GM12878 (cell line): ENCODE results near the gene ITGBL1. TPM values are rescaled to one million over a fixed set of nuclear protein-coding genes. Genes with fewer than 3 reads are reported as not detected.

ENCODE experiments used
- ATAC-seq: fragments of 200-7000 bp; cut with Tn5 transposase; 3 replicates; pipeline ENCODE4 v1.9.1; 2020; ENCODE audit warnings: mild to moderate bottlenecking, moderate library complexity
- BruUV-seq: library from RNA; stranded (reverse); fragments of 400-500 nt; replicated peaks from 2 replicates; lab custom pipeline; 2021; lab: Mats Ljungman, UMichigan
- CTCF ChIA-PET: fragments of 300-600 bp; sonication (Branson Sonifier 250); formaldehyde crosslinking; extraction: SDS; loops from one replicate; lab custom pipeline; 2021; ENCODE audit warnings: inconsistent platforms; lab: Yijun Ruan, JAX
- POLR2A ChIA-PET: fragments of 350-600 bp; formaldehyde crosslinking; extraction: SDS; loops from one replicate; lab custom pipeline; 2021; ENCODE audit warnings: inconsistent platforms; lab: Charles Lee
- RAD21 ChIA-PET: fragments of 300-600 bp; sonication (Branson Sonifier 250); formaldehyde crosslinking; loops from one replicate; lab custom pipeline; 2023; ENCODE audit warnings: antibody characterized with exemption; ENCODE audit not compliant: unreplicated experiment; lab: Charles Lee
- SMC1A ChIA-PET: fragments of 300-600 bp; sonication (Branson Sonifier 250); formaldehyde crosslinking; loops from one replicate; lab custom pipeline; 2023; ENCODE audit not compliant: unreplicated experiment, uncharacterized antibody; lab: Charles Lee
- DNase-seq: peaks from one replicate; pipeline ENCODE4 v3.0.0-alpha.2; 2011; ENCODE audit warnings: low read depth, low spot score
- FAIRE-seq: peaks from 3 replicates; lab custom pipeline; 2011; peaks lifted over from hg19 to GRCh38; lab: Jason Lieb, UNC
- H2AFZ ChIP-seq: 2 replicates; pipeline ENCODE4 v1.6.0; 2011; ENCODE audit warnings: low read depth, low read length, control low read depth; ENCODE audit not compliant: control insufficient read depth
- H3K27ac ChIP-seq: 2 replicates; pipeline ENCODE4 v1.5.1; 2011; ENCODE audit warnings: control low read depth; ENCODE audit not compliant: control insufficient read depth, insufficient read depth
- H3K27me3 ChIP-seq, 2 experiments: replicated peaks in 1 of 2; 2 replicates each; pipeline versions ENCODE4 v1.6.0 to v1.6.1; 2011; ENCODE audit warnings: low read length in 1 of 2; ENCODE audit not compliant: control insufficient read depth in 2 of 2, insufficient read depth in 2 of 2
- H3K36me3 ChIP-seq, 2 experiments: 2 replicates each; pipeline ENCODE4 v1.5.1; 2011; ENCODE audit warnings: low read length in 1 of 2; ENCODE audit not compliant: control insufficient read depth in 2 of 2, insufficient read depth in 2 of 2
- H3K4me1 ChIP-seq: 2 replicates; pipeline ENCODE4 v1.6.1; 2011; ENCODE audit warnings: mild to moderate bottlenecking, low read length, moderate library complexity, mixed read lengths; ENCODE audit not compliant: control insufficient read depth, insufficient read depth
- H3K4me2 ChIP-seq: 2 replicates; pipeline ENCODE4 v1.6.0; 2011; ENCODE audit warnings: control low read depth; ENCODE audit not compliant: control insufficient read depth, insufficient read depth
- H3K4me3 ChIP-seq: fragments of 200-600 bp; sonication (generic); 2 replicates; pipeline ENCODE4 v1.5.1; 2016
- H3K79me2 ChIP-seq: 2 replicates; pipeline ENCODE4 v1.6.0; 2011; ENCODE audit warnings: low read length; ENCODE audit not compliant: control insufficient read depth, insufficient read depth
- H3K9ac ChIP-seq: 2 replicates; pipeline ENCODE4 v1.8.0; 2011; ENCODE audit warnings: low read length, control low read depth, mixed read lengths; ENCODE audit not compliant: control insufficient read depth, insufficient read depth
- H3K9me3 ChIP-seq: replicated peaks from 3 replicates; pipeline ENCODE4 v1.5.1; 2011; ENCODE audit warnings: mild to moderate bottlenecking, low read length; ENCODE audit not compliant: control insufficient read depth, insufficient read depth
- H4K20me1 ChIP-seq: 2 replicates; pipeline ENCODE4 v1.6.0; 2011; ENCODE audit not compliant: control insufficient read depth, insufficient read depth
- CHD2 ChIP-seq: IDR thresholded peaks from 2 replicates; pipeline ENCODE4 v1.6.1; 2011; ENCODE audit warnings: low read depth, low read length, improper control_type of control experiment, borderline replicate concordance
- E2F4 ChIP-seq: IDR thresholded peaks from 2 replicates; pipeline ENCODE4 v1.6.1; 2012; ENCODE audit warnings: low read depth, low read length, improper control_type of control experiment
- FOXK2 ChIP-seq: fragments of 450-650 bp; IDR thresholded peaks from 2 replicates; pipeline ENCODE4 v1.6.1; 2017; ENCODE audit warnings: mild to moderate bottlenecking, moderate library complexity
- HDAC2 ChIP-seq: fragments of 200-600 bp; sonication (generic); IDR thresholded peaks from 2 replicates; pipeline ENCODE4 v1.6.1; 2017
- IKZF2 ChIP-seq, 2 experiments: fragments of 450-650 bp; IDR thresholded peaks; 2 replicates each; pipeline ENCODE4 v1.6.1; 2017; ENCODE audit warnings: mild to moderate bottlenecking in 2 of 2, moderate library complexity in 2 of 2
- MEF2B ChIP-seq: fragments of 450-650 bp; IDR thresholded peaks from 2 replicates; pipeline ENCODE4 v1.6.1; 2018; ENCODE audit warnings: mild to moderate bottlenecking, moderate library complexity; ENCODE audit not compliant: partially characterized antibody, poor library complexity, severe bottlenecking
- NFXL1 ChIP-seq: fragments of 450-650 bp; IDR thresholded peaks from 2 replicates; pipeline ENCODE4 v1.6.1; 2017; ENCODE audit warnings: antibody characterized with exemption, mild to moderate bottlenecking, borderline replicate concordance
- NR2C1 ChIP-seq: fragments of 450-650 bp; IDR thresholded peaks from 2 replicates; pipeline ENCODE4 v1.6.1; 2017; ENCODE audit warnings: antibody characterized with exemption, mild to moderate bottlenecking, moderate library complexity
- POLR2AphosphoS2 ChIP-seq: IDR thresholded peaks from 2 replicates; pipeline ENCODE4 v1.6.1; 2011; ENCODE audit warnings: low read depth, mild to moderate bottlenecking, low read length, improper control_type of control experiment, moderate library complexity
- RFX5 ChIP-seq: IDR thresholded peaks from 2 replicates; pipeline ENCODE4 v1.6.1; 2011; ENCODE audit warnings: low read depth, low read length, improper control_type of control experiment
- SIX5 ChIP-seq: IDR thresholded peaks from 2 replicates; pipeline ENCODE4 v1.6.1; 2011; ENCODE audit warnings: mild to moderate bottlenecking, low read depth, low read length, moderate library complexity; ENCODE audit not compliant: severe bottlenecking
- SMARCA5 ChIP-seq: fragments of 450-650 bp; IDR thresholded peaks from 2 replicates; pipeline ENCODE4 v1.6.1; 2017; ENCODE audit warnings: mild to moderate bottlenecking
- TBL1XR1 ChIP-seq: IDR thresholded peaks from 2 replicates; pipeline ENCODE4 v1.6.1; 2012; ENCODE audit warnings: low read depth, low read length, improper control_type of control experiment
- USF1 ChIP-seq: IDR thresholded peaks from 2 replicates; pipeline ENCODE4 v1.6.1; 2011; ENCODE audit warnings: borderline replicate concordance, low read depth, mild to moderate bottlenecking, moderate library complexity, mixed read lengths, low read length; ENCODE audit not compliant: insufficient read depth; ENCODE audit errors: extremely low read length
- YY1 ChIP-seq: IDR thresholded peaks from 2 replicates; pipeline ENCODE4 v1.6.1; 2011; ENCODE audit warnings: low read depth, mild to moderate bottlenecking, low read length
- WGBS: methylation state at CpG from one replicate; pipeline ENCODE4 v1.1.6; 2016; ENCODE audit warnings: low lambda C conversion rate; ENCODE audit not compliant: insufficient replicate concordance, insufficient coverage; ENCODE audit errors: missing lambda C conversion rate; 5-methylcytosine and 5-hydroxymethylcytosine counted together
- in situ Hi-C: fragments of 300-500 bp; cut with MboI; formaldehyde crosslinking; loops from 9 replicates; pipeline ENCODE4 v1.14.3; 2018; ENCODE audit warnings: mixed read lengths
- intact Hi-C: fragments of 100-400 bp; cut with micrococcal nuclease; formaldehyde crosslinking; loops from one replicate; pipeline ENCODE4 v1.14.2; 2022; ENCODE audit not compliant: unreplicated experiment
- polyA plus RNA-seq, 11 experiments: library from polyadenylated mRNA; depleted of rRNA in 4 of 11; unstranded in 6 of 11; stranded (reverse) in 5 of 11; fragments of >200 nt; fragmentation: Nextera tagmentation in 4 of 11; fragmentation: Illumina TruSeq in 1 of 11; extraction: Ambion mirVana in 4 of 11; extraction: Trizol in 1 of 11; gene quantifications; 1 replicate in 1 of 11; 2 replicates in 10 of 11; pipeline versions ENCODE4 v1.2.1 to v1.2.3, GENCODE V29; 2011 to 2016; ENCODE audit warnings: inconsistent platforms in 2 of 11, missing spikeins in 2 of 11, low read depth in 1 of 11
- total RNA-seq, 4 experiments: library from RNA; depleted of rRNA in 3 of 4; stranded (reverse); fragments of >200 nt in 3 of 4; fragmentation: Illumina TruSeq in 1 of 4; extraction: Trizol in 1 of 4; gene quantifications; 2 replicates each; pipeline versions ENCODE4 v1.2.1 to v1.2.3, GENCODE V29; 2013 to 2021
- TF ChIP-seq, protein P1 (sequence below): IDR thresholded peaks from 2 replicates; pipeline ENCODE4 v1.6.1; 2011; ENCODE audit warnings: low read depth, mild to moderate bottlenecking, low read length, moderate library complexity, borderline replicate concordance; ENCODE audit errors: extremely low read depth
- TF ChIP-seq, protein P2 (sequence below): IDR thresholded peaks from 2 replicates; pipeline ENCODE4 v1.6.1; 2011; ENCODE audit warnings: mild to moderate bottlenecking, low read depth, low read length, moderate library complexity; ENCODE audit not compliant: insufficient replicate concordance

The ITGBL1 gene
- total and polyA plus RNA-seq, 10 of the 15 experiments (the other 5 are each of a cell fraction or from before 2014, with no cell fraction given) = 0.17 to 2.8 (median 0.28) TPM; not detected in 3

DNA sequence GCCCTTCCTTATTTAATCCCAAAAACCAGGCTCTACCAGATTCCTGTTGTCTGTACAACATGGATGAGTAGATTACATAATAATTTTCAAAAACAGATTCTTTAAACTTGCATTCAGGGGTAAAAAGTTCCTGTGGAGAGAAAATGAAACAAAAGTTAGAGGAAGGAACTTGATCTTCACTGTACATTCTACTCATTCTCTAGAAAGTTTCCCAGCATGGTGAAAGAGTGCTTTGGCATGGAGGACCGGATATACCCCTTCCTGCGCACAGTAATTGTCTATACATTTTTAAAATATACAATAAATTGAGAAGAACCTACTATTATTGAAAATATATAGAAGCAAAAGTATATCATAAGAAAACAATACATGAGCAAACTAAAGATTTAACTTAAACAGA lies 274.2 kb downstream of the ITGBL1 start:
- no TSS peak for BruUV-seq

More for the DNA sequence above, 274.2 kb downstream of the ITGBL1 start:
- Histone ChIP-seq H2AFZ (no peak overlapping the region), H3K79me2 (no peaks in the 10 kb centered on the region), H3K9ac (no peak overlapping the region), H3K36me3 (no peaks in the 10 kb centered on the region), H3K4me3 (no peak overlapping the region), H3K27ac (no peak overlapping the region), H3K4me1 (no peaks in the 10 kb centered on the region), H3K27me3 (no peaks in the 10 kb centered on the region), H3K4me2 (no peak overlapping the region), H4K20me1 (no peaks in the 10 kb centered on the region), H3K9me3 (no peaks in the 10 kb centered on the region)
- ChIA-PET POLR2A (no interaction called here), CTCF (interaction anchor here (1.6 kb wide), 1 partner anchor 13 kb away, joined by 3 read pairs; no protein-coding TSS in a partner anchor), SMC1A (interaction anchor here (1.0 to 2.0 kb wide), 5 partner anchors 14 to 99 kb away, joined by 3 to 8 read pairs (median 5); no protein-coding TSS in a partner anchor), RAD21 (interaction anchor here (0.7 kb wide), 1 partner anchor 32 kb away, joined by 3 read pairs; no protein-coding TSS in a partner anchor)
- WGBS = 41% methylated on average over 2 of the region's 2 CpGs
- TF ChIP-seq FOXK2 = no peak
- TF ChIP-seq SIX5 = no peak
- TF ChIP-seq HDAC2 = no peak
- no peak for TF ChIP-seq TBL1XR1
- no peak for TF ChIP-seq IKZF2 (IDR thresholded peaks at IDR 0.05)
- TF ChIP-seq CHD2 = no peak
- no peak for TF ChIP-seq YY1
- TF ChIP-seq, protein P1, sequence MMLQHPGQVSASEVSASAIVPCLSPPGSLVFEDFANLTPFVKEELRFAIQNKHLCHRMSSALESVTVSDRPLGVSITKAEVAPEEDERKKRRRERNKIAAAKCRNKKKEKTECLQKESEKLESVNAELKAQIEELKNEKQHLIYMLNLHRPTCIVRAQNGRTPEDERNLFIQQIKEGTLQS = no peak
- TF ChIP-seq SMARCA5 = no peak
- TF ChIP-seq NFXL1 = no peak
- TF ChIP-seq, protein P2, sequence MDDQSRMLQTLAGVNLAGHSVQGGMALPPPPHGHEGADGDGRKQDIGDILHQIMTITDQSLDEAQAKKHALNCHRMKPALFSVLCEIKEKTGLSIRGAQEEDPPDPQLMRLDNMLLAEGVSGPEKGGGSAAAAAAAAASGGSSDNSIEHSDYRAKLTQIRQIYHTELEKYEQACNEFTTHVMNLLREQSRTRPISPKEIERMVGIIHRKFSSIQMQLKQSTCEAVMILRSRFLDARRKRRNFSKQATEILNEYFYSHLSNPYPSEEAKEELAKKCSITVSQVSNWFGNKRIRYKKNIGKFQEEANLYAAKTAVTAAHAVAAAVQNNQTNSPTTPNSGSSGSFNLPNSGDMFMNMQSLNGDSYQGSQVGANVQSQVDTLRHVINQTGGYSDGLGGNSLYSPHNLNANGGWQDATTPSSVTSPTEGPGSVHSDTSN = no peak
- TF ChIP-seq MEF2B = no peak
- no peak for TF ChIP-seq POLR2AphosphoS2
- no peak for TF ChIP-seq RFX5
- TF ChIP-seq NR2C1 = no peak
- no peak for TF ChIP-seq USF1
- TF ChIP-seq E2F4 = no peak
- DNase-seq (no peak), ATAC-seq (peak; percentile 57), FAIRE-seq (no peak)
- in situ Hi-C loops = no loop called here
- intact Hi-C loops = no loop called here
